Astrocyte of the spinal cord (primary cell): ENCODE data around the gene EMILIN1.
A peak's percentile ranks its signal among the peaks of the same experiment; 100 is the strongest.

Experiments used
- DNase-seq: peaks from one replicate; pipeline ENCODE4 v3.0.0; 2011; ENCODE audit warnings: low read depth, low spot score
- H3K4me3 ChIP-seq: 2 replicates; pipeline ENCODE4 v1.5.1; 2011; ENCODE audit warnings: low read depth, mild to moderate bottlenecking, low read length, moderate library complexity
- in situ Hi-C: cut with HindIII; loops from 2 replicates; pipeline ENCODE4 v1.10.0; 2017; ENCODE audit warnings: low sequenced_read_pairs
- TF ChIP-seq, protein P1 (sequence below): IDR thresholded peaks from 2 replicates; pipeline ENCODE4 v1.5.1; 2012; ENCODE audit warnings: low read depth, mild to moderate bottlenecking, low read length, inconsistent platforms

The EMILIN1 gene

DNA sequence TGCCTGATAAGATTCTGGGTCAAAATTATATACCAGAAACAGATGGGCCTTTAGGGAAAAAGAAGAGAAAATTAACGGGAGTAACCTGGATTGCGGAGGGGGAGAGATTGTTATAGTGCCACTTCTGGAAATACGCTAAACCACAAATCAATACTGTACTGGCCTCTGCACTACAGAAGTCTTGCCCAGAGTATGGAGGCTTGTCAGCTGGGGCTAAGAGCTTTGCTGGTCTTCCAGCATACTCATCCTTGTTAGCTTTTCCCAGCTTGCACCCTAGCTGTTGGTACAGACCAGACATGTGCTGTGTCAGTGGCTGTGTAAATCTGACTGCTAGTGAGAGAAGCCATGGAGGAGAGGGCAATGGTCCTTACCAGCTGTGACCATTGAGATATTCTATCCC is 18.1 kb upstream of the EMILIN1 start:
- TF ChIP-seq, protein P1, sequence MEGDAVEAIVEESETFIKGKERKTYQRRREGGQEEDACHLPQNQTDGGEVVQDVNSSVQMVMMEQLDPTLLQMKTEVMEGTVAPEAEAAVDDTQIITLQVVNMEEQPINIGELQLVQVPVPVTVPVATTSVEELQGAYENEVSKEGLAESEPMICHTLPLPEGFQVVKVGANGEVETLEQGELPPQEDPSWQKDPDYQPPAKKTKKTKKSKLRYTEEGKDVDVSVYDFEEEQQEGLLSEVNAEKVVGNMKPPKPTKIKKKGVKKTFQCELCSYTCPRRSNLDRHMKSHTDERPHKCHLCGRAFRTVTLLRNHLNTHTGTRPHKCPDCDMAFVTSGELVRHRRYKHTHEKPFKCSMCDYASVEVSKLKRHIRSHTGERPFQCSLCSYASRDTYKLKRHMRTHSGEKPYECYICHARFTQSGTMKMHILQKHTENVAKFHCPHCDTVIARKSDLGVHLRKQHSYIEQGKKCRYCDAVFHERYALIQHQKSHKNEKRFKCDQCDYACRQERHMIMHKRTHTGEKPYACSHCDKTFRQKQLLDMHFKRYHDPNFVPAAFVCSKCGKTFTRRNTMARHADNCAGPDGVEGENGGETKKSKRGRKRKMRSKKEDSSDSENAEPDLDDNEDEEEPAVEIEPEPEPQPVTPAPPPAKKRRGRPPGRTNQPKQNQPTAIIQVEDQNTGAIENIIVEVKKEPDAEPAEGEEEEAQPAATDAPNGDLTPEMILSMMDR, result no peak
- DNase-seq, result no peak
- H3K4me3 ChIP-seq, result no peak overlapping the region
- in situ Hi-C loops, result no loop called here

DNA sequence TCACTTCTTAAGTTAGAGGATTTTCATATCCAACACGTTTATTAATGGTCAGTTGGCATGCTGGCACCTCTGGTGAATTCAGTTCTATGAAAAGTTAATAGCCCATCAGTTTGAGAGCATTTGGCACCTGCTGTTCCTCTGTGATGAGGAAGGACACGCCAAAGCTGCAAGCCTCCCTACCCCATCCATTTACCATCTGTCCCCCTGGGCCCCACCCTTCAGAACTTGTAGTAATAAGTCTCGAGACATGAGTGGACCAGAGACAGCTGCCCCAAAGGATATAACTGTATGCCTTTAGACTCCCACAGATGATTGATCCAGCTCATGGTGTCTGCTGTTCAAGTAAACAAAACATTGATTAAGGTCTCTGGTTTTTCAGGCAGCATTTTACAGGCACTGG is 13.3 kb upstream of the EMILIN1 start:
- no peak for DNase-seq
- TF ChIP-seq, protein P1, result no peak
- no peak overlapping the region for H3K4me3 ChIP-seq
- in situ Hi-C loops, result no loop called here

DNA sequence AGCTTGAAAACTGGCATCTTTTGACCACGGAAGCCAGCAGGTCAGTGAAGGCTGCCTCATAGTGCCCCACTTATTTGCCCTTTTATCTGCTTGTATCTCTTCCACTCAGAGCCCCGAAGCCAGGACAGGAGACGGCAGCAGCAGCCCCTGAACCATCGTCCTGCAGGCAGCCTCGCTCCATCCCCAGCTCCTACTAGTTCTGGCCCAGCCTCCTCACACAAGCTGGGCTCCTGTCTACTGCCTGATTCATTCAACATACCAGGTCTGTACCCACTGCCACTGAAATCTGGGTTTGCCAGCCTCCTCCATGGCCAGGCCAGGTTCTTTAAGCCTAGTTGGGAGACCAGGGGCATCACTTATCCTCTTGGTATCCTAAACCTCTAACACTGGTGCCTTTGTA is 11.0 kb upstream of the EMILIN1 start:
- no peak overlapping the region for H3K4me3 ChIP-seq
- no peak for DNase-seq
- in situ Hi-C loops, result no loop called here
- TF ChIP-seq, protein P1, result no peak

DNA sequence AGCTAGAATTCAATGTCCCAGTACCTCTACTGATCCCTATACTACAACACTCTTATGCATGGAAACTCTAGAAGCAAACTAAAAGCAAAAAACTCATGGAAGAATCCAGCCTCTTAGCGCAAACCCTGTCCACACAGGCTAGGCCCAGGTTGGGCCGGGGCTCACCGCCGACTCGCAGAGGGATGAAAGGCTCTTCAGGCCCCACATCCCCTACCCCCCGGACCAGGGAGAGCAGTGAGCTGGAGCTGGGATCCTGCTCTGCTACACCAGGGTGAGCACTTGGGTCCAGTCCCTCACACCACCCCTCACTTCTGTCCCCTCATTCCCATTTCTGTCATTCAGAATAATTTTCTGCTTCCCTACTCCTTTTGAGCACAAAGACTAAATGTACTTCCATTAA is 9.0 kb upstream of the EMILIN1 start:
- peak overlapping the region; percentile 99 for H3K4me3 ChIP-seq

DNA sequence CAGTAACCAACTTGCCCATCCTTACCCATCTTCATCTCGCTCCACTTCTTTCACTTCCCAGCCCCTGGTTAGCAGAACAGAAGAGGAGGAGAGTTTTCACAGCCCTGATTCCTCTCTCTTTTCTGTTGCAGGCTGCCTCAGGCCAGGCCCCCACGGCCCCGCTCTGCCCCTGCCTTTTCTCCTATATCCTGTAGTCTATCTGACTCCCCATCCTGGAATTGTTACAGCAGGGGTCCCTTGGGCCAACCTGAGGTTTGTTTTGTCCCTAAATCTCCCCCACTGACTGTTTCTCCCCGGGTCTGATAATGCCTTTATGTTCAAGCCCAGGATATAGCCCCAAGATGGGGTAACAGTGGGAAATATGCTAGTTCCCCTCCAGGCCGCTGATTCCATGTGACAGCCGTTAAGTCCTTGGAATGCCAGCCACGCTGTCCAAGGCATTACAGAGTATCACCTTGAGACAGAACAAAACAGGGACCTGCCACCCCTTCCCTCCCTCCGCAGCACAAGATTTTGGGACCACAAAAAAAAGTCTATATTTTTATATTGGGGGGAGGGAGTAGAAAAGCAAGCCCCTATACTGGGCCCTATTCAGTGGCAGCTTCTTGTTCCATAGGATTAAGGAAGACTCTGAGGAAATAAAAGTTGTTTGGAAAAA is 8.3 kb upstream of the EMILIN1 start:
- H3K4me3 ChIP-seq, result peak overlapping the region; percentile 99
- DNase-seq, result no peak
- in situ Hi-C loops, result no loop called here
- TF ChIP-seq, protein P1, result no peak

More for the DNA sequence above, 9.0 kb upstream of the EMILIN1 start:
- in situ Hi-C loops, result no loop called here
- TF ChIP-seq, protein P1, result no peak
- no peak for DNase-seq

DNA sequence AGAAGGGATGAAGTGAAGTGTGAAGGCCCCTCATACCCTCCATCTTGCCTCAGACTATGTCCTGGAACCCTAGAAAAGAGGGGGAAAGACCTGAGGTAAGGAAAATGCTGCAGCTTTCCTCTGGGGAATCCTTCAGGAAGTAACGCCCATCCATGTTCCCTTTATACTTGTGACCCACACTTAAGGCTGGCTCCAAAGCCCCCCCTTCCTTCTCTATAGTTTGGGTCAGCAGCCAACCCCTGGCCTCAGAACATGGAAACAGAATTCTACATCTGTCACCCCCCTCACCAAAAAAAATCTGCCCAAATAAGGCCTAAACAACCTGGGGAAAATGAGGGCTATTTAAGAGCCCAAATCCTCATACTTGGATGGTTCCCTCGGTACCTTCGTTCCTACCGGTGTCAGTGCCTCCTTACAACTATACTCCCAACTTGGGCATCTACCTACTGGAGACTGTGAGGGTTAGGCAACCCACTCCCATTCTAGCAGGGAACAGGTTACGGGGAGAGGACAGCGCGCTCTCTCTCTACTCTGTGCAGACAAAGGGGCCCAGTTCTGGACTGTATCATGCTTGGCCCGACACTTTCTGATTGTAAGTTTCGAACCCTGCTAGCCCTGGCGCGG is 7.7 kb upstream of the EMILIN1 start:
- DNase-seq, result no peak
- peak overlapping the region; percentile 99 for H3K4me3 ChIP-seq
- in situ Hi-C loops, result no loop called here
- TF ChIP-seq, protein P1, result no peak
